Bronchial epithelial cell (primary cell): ENCODE measurements around the gene CNTRL. TPM values are rescaled to one million over a fixed set of nuclear protein-coding genes. Genes with fewer than 3 reads are reported as not detected.

ENCODE experiments used
- DNase-seq: peaks from one replicate; pipeline ENCODE4 v3.0.0-alpha.2; 2010; ENCODE audit warnings: low read depth
- FAIRE-seq: peaks from 2 replicates; lab custom pipeline; 2011; peaks lifted over from hg19 to GRCh38; lab: Jason Lieb, UNC
- H3K27me3 ChIP-seq: 2 replicates; pipeline ENCODE4 v1.5.1; 2011; ENCODE audit warnings: low read length; ENCODE audit not compliant: control insufficient read depth, insufficient read depth
- H3K36me3 ChIP-seq: 2 replicates; pipeline ENCODE4 v1.5.1; 2011; ENCODE audit warnings: low read length; ENCODE audit not compliant: control insufficient read depth, insufficient read depth
- H3K4me3 ChIP-seq: 2 replicates; pipeline ENCODE4 v1.5.1; 2011; ENCODE audit warnings: mild to moderate bottlenecking, low read depth, low read length, control low read depth
- CTCF ChIP-seq: IDR thresholded peaks from 2 replicates; pipeline ENCODE4 v1.5.1; 2011; ENCODE audit warnings: mild to moderate bottlenecking, moderate library complexity, low read length, control low read depth, inconsistent platforms; ENCODE audit not compliant: insufficient read depth, severe bottlenecking
- total RNA-seq: library from RNA; depleted of rRNA; stranded (reverse); fragments of >200 nt; gene quantifications from 2 replicates; pipeline ENCODE4 v1.2.1, GENCODE V29; 2014

The CNTRL gene
- total RNA-seq, 1 donor from 2014 or later: 5.0 TPM

GRCh38 chr9:121219530-121219929 is 144.8 kb downstream of the CNTRL start:
- Histone ChIP-seq H3K27me3 (no peaks in the 10 kb centered on the region), H3K36me3 (peaks cover 1% of the 10 kb centered on the region), H3K4me3 (no peak overlapping the region)
- no peak for FAIRE-seq
- no peak for TF ChIP-seq CTCF
- DNase-seq: no peak

- Histone ChIP-seq H3K27me3 (no peaks in the 10 kb centered on the region), H3K4me3 (no peak overlapping the region), H3K36me3 (peaks cover 1% of the 10 kb centered on the region)
- FAIRE-seq (no peak), DNase-seq (no peak)
- no peak for TF ChIP-seq CTCF
Observed at GRCh38 chr9:121220996-121221663, 146.4 kb downstream of the CNTRL start.

GRCh38 chr9:121221664-121222055 is 146.9 kb downstream of the CNTRL start:
- DNase-seq (no peak), FAIRE-seq (no peak)
- Histone ChIP-seq H3K36me3 (no peaks in the 10 kb centered on the region), H3K4me3 (no peak overlapping the region), H3K27me3 (no peaks in the 10 kb centered on the region)
- TF ChIP-seq CTCF: no peak

- DNase-seq: peak; percentile 62
- no peak for FAIRE-seq
- TF ChIP-seq CTCF: peak; percentile 57
Observed at GRCh38 chr9:121222524-121223171, 147.9 kb downstream of the CNTRL start.

GRCh38 chr9:121225240-121225639 is 150.5 kb downstream of the CNTRL start:
- FAIRE-seq (no peak), DNase-seq (no peak)
- Histone ChIP-seq H3K36me3 (no peaks in the 10 kb centered on the region), H3K4me3 (no peak overlapping the region), H3K27me3 (no peaks in the 10 kb centered on the region)
- no peak for TF ChIP-seq CTCF

More at GRCh38 chr9:121222524-121223171, 147.9 kb downstream of the CNTRL start:
- Histone ChIP-seq H3K27me3 (no peaks in the 10 kb centered on the region), H3K4me3 (no peak overlapping the region), H3K36me3 (no peaks in the 10 kb centered on the region)
